HG02981 (cell line): ENCODE data around the gene RTKN2.

ENCODE experiments used
- ATAC-seq: cut with Tn5 transposase; IDR thresholded peaks from one replicate; pipeline ENCODE4 v1.9.1; 2021; ENCODE audit warnings: mild to moderate bottlenecking, moderate library complexity; ENCODE audit not compliant: unreplicated experiment

Gene RTKN2

DNA sequence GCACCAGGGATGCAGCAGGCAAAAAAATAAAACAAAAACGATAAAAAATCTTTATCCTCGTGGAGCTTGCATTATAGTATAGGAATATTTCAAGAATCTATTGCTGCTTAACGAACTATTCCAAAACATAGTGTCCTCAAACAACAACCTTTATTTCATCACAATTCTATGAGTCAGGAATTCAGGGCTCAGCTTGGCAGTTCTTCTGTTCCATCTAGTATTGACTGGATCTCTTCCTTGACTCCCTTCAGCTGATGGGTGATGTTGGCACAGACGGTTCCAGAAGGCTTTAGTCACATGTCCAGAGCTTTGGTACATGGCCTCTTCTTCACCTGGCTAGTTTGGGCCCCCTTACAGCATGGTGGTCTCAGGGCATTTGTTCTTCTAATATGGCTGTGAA lies 88.0 kb downstream of the RTKN2 start:
- no peak for ATAC-seq

DNA sequence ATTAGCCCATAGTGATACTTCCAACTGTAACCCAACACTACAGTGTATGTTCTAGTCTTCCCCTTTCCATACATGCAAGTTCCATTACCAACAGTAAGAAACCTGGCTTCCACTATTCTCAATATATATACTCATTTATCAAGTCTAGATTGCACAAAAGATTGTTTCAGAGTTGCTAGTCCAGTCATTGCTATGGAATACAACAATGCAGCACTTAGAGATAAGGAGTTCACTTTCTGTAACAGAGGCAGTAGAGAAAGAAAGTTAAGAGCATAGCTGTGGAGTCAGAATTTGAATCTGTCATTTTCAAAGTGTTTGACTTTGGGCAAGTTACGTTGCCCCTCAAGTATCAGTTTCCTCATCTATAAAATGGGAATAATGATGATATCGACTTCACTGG lies 90.1 kb downstream of the RTKN2 start:
- ATAC-seq = no peak

DNA sequence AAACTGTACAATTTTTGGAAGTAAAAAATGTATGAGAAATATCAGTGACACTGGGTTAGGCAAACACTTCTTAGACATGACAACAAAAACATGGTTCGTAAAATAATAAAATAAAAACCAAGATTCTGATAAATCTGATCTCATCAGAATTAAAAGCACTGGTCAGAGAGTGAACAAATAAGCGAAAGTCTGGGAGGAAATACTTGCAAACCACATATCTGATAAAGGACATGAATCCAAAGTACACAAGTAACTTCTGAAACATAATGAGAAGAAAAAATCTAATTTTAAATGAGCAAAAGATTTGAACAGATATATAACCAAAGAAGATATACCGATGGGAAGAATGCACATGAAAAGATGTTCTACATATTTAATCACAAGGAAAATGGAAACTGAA lies 91.5 kb downstream of the RTKN2 start:
- ATAC-seq = no peak

DNA sequence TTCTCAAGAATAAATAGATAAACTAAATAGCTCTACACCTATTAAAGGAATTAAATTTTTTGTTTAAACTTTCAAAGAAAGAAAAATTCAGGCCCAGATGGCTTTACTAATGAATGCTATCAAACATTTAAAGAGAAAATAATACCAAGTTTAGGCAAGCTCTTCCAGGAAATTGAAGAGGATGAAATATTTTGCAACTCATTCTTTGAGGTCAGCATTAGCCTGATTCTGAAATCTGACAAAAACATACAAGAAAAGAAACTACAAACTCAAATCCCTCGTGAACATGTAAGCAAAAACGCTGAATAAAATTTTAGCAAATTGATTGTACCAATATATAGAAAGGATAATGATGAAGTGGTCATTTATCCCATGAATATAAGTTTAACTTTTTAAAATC lies 93.4 kb downstream of the RTKN2 start:
- ATAC-seq = no peak

DNA sequence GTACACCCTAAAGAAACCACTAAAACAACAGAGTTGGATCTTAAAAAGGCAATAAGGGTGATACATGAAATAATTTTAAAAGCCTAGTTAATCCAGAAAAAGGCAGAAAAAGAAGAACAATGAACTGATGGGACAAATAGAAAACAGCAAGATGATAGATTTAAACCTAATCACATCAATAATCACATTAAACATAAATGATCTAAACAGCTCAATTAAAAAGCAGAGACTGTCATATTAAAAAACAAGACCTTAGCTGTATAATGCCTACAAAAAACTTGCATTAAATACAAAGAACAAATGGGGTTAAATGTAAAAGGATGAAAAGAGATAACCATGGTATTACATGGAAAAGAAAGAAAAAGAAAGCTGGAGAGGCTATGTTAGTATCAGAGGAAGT lies 96.2 kb downstream of the RTKN2 start:
- ATAC-seq = no peak

DNA sequence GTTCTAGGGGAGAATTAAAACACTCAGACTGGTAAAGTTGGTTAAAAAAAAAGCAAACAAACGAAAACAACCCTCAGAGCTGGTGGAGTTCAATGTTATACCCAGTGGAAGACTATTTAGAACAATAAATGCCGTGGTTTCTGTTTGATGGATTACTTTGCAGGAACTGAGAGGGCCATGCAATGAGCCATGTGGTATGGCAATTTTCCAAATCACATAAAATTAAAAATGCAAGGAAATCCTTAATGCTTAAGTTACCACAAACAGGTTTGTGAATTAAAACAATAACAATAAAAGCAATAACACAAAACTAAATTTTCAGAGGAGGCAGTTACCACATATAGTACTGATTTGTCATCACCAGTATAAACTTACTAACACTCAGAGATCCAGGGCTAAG lies 96.9 kb downstream of the RTKN2 start:
- no peak for ATAC-seq

DNA sequence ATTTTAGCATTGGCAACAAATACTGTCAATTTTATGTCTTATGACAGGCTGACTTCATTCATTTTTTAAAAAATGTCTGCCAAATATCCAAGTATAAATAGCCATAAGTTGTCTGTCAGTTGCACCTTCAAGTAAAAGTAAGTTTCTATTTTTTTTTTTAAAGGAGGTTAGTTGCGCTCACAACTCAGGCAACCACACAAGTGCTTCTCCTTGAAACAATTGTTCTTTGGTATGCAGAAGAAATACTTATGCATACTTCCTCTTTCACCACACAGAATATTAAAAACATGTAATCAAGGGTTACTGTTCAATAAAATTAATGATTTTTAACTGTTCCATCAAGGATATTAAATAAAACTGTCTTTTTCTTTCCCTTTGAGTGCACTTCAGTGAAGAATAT lies 97.9 kb downstream of the RTKN2 start:
- no peak for ATAC-seq

DNA sequence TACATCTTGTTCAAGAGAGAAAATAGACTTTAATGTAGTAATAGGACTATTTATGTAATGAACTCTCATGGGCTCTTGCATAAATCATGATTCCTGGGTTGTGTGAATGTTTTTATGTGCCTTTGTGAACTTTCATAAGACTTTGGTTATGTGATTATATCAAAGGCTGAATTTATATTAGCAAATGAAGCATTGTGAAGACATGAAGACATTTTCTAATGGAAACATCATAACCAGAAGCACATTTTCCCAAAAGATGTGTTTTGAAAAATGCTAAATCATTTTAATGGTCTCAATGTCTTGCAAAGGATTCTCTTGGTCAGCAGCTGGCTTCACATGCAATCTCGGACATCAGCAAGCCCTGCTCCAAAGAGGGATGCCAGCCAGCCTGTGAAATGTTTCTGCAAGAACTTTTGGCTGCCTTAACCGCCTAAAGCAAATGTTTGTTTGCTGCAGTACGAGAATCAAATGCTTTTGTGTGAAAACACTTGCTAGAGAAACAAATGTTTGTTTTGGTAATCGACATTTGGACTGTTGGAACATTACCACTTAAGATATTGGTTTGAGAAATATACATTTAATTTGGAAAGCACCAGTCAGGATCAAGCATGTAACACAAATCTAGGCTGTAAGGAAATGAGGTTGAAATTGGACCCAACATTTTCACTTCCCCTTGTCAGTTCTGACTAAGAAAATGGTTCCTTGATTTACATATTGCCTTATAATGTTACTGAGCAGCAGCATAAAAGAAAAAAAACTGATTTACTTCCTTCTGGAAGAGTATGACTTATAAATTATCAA lies 102.1 kb downstream of the RTKN2 start:
- peak; percentile 98 for ATAC-seq

DNA sequence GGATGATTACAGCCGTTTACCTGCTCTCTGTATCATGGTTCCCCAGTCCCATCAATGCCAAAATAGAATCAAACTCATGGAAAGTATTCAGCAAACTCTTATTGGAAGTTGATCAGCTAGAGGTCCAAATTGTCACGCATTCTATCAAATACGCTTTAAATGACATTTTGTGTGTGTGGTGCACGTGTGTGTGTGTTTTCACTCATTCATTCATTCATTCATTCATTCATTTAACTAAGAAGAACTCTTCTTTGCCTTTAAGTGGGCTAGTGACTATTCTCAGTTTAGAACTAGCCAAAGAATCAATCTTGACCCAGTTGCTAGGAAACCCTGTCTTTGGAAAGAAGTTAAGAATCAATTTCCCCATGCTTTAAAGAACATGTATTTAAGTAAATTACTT lies 102.8 kb downstream of the RTKN2 start:
- ATAC-seq = no peak

DNA sequence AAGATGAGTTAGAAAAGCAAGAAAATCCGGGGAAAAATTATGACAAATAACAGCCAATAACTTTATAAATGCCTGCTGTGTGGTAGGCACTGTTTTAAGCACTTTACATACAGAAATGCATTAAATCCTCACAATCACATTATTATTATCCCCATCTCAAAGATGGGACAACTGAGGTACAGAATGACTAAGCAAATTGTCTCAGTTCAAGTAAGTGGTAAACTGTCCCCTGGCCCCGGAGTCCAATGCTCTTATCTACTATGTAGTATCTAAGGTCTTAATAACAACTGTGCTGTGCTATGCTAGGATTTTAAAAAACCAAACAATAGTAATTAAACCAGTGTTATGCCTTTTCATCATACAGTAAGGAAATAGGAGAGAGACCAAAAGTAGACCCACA lies 105.6 kb downstream of the RTKN2 start:
- no peak for ATAC-seq

DNA sequence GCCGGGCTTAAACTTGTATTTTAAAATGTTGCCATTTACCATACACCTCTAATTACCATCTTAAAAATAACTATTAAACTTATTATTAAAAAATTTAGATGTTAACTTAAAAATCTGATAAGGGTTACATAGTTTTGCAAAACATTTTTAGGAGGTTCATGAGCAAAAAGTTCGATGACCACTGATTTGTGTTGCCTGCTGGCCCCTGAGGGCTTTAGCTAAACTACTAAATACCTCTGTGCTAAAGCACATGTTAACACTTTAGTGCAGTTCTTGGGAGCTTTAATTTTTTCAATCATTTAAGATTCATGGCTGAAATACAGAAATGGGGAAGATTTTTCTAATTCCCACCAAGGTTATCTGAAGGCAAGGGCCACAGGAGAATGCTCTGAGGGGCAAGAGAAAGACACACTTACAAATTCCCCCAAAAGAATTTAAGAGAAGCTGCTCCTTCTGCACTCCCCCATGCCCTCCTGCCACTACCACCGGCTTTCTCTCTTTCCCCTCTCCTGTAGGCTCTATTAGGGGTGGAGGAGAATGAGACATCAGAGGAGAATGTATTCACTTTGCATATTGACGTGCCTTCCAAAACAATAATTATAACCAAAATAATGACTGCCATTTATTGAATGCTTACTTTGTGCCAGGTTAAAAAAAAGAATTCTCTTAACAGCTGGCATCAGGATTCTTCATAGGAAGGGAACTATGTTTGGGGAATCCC lies 106.2 kb downstream of the RTKN2 start:
- no peak for ATAC-seq

DNA sequence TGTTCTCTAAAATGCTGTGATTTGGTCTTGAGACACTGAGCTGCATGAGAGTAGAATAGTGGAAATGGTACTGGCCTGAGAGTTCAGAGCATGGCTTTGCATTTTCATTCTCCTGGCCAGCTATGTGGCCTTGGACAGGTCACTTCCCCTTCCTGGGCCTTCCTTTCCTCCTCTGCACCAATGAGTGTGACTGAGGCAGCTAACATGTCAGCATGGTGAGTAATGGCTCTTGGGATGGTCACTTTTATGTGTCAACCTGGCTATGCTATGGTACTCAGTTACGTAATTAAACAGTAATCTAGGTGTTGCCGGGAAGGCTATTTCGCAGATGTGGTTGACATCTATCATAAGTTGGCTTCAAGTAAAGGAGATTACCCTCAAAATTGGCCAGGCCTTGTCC lies 109.3 kb downstream of the RTKN2 start:
- no peak for ATAC-seq

DNA sequence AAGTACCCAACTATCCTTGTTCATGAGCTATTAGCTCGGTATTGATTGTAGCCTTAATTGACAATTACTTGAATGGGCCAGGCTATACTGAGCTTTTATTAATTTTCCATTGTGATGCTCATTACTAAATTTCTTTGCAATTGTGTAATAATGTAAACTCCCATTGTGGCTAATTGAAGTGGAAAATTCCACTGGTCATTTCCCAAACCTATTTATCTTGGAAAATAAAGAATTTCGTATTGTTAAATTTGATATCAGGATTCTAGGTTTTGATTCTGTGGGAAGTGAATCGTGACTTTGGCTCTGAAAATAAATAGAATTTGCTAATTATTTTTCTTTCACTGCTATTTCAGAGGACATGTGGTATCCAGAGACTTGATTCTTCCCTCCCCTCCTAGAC lies 111.0 kb downstream of the RTKN2 start:
- ATAC-seq = no peak

DNA sequence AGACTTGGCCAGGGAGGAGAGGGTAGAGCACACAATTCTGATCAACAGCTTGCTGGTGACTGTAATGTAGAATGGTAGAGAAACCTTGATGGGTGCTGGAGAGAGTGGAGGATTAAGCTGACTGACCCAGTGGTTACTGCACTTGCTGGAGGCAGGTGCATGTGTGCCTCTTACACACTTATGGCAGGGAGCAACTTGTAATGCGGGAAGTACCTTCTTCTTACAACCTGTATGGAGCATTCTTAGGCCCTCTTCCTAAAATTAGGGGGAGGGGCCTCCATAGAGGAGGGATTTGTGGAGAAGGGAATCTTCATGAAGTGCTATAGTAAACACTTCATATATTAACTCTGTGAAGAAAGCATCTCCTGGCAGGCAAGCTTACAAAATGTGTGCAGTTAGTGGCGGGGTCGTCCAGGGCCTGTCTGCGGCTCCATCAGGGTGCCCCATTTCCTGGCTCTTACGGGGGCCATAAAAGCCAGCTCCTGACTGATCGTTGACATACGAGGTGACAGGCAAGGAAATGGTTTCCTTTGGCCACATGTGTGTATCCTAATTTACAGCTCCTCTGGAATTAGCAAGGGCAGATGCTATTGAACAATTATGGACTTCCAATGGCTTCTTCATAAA lies 113.5 kb downstream of the RTKN2 start:
- ATAC-seq = no peak

DNA sequence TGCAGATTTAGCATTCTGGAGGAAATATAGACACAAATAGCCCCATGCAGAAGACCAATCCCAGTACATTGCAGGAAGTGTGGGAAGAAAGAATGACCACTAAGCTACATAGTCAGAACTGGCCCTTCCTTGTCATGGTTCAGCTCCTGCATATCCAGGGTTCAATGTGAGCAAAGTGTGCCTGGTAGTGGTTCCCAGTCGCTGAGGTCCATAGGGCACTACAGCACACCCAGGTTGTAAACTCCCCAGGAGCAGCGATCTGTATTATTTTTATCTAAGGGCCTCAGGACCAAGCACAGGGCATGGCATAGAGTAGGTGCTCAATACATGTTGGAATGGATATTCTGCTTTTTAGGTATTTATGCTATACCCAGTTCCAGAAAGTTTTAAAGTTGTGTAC lies 114.4 kb downstream of the RTKN2 start:
- no peak for ATAC-seq

DNA sequence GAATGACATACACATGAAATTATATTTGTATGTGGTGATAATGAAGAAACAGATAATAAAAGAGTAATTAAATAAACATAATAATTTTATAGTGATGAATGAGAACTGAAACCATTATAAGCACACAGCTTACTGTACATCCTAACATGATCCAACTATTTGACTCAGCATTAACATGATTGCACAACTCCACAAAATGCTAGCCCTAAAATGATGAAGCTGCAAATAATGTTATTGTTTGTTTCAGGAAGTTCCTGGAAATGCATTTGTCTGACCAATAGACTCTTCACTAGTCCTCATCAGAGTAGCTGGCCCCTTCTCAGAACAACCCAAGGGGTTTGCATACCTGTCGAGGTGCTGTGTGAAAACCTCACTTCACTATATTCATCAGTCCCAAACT lies 115.5 kb downstream of the RTKN2 start:
- ATAC-seq = no peak

DNA sequence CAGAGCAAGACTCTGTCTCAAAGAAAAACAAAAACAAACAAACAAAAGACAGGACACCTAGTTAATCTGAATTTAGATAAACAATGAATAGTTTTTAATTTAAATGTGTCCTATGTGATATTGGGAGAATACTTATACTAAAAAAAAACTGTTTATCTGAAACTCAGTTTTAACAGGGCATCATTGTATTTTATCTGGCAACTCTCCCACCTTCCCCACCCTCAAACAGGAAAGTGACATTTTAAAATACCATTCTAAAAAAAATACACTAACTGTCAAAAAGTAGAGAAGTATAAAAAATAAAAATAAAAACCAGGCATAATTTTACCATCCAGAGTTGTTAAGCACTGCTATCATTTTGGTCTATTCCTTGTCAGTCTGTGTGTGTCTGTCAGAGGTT lies 119.0 kb downstream of the RTKN2 start:
- ATAC-seq = no peak

DNA sequence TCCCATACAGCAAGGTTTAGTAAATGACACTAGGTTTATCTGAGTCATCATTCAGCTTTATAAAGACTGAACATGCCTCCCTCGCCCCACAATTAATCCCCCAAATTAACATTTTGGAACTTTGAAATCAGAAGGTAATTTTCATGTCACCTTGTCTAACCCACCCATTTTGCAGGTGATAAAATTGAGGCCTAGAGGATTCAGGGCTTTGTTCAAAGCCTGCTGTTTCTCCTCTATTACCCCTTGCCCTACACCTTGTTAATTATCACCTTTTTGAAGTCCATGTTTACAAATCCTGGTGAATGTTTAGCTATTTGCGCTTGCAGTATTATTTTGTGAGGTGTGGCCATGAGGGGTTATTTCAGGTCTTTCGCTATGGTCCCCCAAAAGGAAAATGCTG lies 120.5 kb downstream of the RTKN2 start:
- no peak for ATAC-seq

DNA sequence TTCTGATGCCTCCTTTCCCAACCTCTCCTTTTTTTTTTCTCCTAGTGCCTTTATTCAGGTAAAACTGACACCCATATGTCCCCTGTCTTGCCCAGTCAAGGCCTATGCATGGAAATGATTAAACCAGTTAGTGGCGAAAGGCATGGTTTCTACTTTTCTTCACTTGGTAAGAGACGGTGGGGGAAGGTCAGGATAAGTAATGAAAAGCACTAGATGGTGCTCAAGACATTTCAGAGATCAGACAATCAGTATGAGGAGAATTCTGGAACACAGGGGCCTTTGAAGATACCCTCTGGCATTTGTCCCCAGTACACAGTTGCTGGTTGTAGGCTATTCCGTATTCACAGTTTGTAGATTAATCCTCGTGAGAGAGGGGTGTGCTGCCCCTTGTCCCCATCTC lies 121.2 kb downstream of the RTKN2 start:
- no peak for ATAC-seq

DNA sequence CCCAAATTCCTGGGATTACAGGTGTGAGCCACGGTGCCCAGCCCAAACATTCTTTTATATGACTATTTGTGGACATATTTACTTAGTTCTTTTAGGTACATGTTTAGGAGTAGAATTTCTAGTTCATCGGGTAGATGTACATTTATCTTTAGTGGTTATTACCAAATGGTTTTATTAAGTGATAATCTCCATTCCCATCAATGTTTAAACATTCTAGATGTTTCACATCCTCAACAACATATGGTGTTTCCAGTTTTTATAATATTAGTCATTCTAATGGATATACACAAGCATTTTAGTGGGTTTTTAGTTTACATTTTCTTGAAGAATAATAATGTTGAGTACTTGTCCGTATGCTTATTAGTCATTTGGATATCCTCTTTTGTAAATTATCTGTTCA lies 131.7 kb downstream of the RTKN2 start:
- ATAC-seq = no peak

DNA sequence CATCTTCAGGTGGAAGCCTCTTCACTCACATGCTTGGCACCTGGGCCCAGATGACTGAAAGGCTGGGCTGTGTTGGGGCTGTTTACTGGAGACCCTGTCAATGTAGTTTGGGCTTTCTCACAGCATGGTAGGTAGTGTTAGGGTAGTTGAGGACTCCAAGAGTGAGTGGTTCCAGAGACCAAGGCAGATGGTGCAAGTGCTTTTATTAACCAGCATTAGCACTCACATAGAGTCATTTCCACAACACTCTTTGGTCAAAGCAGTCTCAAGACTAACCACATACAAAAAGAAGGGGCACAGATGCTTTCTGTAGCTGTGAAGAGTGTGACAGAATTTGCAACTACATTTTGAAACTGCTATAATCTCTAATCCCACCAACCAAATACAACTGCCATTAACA lies 135.0 kb downstream of the RTKN2 start:
- peak; percentile 96 for ATAC-seq
